ENCODE measurements around the gene NOL3. TPM values are rescaled to one million over a fixed set of nuclear protein-coding genes. Genes with fewer than 3 reads are reported as not detected.
A peak's percentile ranks its signal among the peaks of the same experiment; 100 is the strongest.

Gene NOL3
- total RNA-seq, 4 donors from 2014 or later, result 64.3 to 116 (median 90.5) TPM

DNA sequence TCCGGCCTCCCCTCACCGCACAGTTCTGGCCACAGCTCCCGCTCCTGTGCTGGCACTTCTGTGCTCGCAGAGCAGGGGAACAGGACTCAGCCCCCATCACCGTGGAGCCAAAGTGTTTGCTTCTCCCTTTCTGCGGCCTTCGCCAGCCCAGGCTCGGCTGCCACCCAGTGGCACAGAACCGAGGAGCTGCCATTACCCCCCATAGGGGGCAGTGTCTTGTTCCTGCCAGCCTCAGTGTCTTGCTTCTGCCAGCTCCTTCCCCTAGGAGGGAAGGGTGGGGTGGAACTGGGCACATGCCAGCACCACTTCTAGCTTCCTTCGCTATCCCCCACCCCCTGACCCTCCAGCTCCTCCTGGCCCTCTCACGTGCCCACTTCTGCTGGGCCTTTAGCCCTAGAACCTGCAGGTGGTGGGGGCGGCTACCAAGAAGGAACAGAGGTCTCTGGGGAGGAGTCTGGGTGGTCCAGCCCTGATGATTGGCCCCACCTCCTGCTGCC, 27.9 kb downstream of the NOL3 start:
- no peaks in the 10 kb centered on the region for H3K27me3 ChIP-seq
- H3K9me3 ChIP-seq, result no peaks in the 10 kb centered on the region
- TF ChIP-seq POLR2A (IDR thresholded peaks at IDR 0.05), result no peak
- TF ChIP-seq, protein P1, sequence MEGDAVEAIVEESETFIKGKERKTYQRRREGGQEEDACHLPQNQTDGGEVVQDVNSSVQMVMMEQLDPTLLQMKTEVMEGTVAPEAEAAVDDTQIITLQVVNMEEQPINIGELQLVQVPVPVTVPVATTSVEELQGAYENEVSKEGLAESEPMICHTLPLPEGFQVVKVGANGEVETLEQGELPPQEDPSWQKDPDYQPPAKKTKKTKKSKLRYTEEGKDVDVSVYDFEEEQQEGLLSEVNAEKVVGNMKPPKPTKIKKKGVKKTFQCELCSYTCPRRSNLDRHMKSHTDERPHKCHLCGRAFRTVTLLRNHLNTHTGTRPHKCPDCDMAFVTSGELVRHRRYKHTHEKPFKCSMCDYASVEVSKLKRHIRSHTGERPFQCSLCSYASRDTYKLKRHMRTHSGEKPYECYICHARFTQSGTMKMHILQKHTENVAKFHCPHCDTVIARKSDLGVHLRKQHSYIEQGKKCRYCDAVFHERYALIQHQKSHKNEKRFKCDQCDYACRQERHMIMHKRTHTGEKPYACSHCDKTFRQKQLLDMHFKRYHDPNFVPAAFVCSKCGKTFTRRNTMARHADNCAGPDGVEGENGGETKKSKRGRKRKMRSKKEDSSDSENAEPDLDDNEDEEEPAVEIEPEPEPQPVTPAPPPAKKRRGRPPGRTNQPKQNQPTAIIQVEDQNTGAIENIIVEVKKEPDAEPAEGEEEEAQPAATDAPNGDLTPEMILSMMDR (IDR thresholded peaks at IDR 0.05), result peak in 1 of 2 donors; percentile 74
- no peak for TF ChIP-seq POLR2AphosphoS5 (IDR thresholded peaks at IDR 0.05)
- no peak for TF ChIP-seq EP300 (IDR thresholded peaks at IDR 0.05)
- H3K4me3 ChIP-seq, result peak overlapping the region; percentile 59
- DNase-seq (ENCODE audit: low spot score in 2 of 2), result no peak
- H3K36me3 ChIP-seq, result peaks cover 66% of the 10 kb centered on the region
- H3K4me1 ChIP-seq, result peaks cover 43% of the 10 kb centered on the region
- 51% methylated on average over 7 of the region's 12 CpGs for WGBS
- peak overlapping the region; percentile 82 for H3K27ac ChIP-seq

- Histone ChIP-seq H3K36me3 (peaks cover 71% of the 10 kb centered on the region), H3K4me3 (peak within 1 kb of the TSS; percentile 59), H3K4me1 (peaks cover 34% of the 10 kb centered on the region), H3K9me3 (no peaks in the 10 kb centered on the region), H3K27me3 (no peaks in the 10 kb centered on the region), H3K27ac (peak within 1 kb of the TSS; percentile 82)
- TF ChIP-seq POLR2A (IDR thresholded peaks at IDR 0.05), result no peak
- TF ChIP-seq, protein P1 (IDR thresholded peaks at IDR 0.05), result peak in 1 of 2 donors; percentile 58
- WGBS, result 30% methylated on average over 20 of the region's 61 CpGs
- DNase-seq (ENCODE audit: low spot score in 2 of 2), result no peak
Observed at GRCh38 chr16:67199011-67199807, 28.9 kb downstream of the NOL3 start, which contains the start of gene ELMO3. ELMO3 (plus strand) TSS chr16:67199131; CDS start chr16:67199327, 196 bp downstream.

DNA sequence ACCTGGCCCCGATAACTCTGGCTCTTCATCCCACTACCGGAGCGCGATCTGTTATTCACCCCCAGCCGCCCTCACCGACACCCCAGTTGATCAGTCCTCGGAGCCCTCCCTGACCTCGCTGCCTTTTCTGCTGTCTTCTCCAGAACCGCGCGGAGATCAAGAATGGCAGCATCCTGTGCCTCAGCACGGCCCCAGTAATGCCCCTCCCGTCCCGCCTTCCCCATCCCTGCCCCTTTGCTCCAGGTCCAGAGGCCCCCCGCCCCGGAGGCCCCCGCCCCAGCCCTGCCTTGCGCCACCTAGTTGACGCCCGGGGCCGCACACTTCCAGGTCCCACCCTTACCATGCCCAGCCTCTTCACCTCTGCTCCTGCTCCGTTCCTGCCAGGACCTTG, 29.5 kb downstream of the NOL3 start:
- 28% methylated on average over 21 of the region's 22 CpGs for WGBS
- Histone ChIP-seq H3K27me3 (no peaks in the 10 kb centered on the region), H3K4me1 (peaks cover 32% of the 10 kb centered on the region), H3K9me3 (no peaks in the 10 kb centered on the region), H3K4me3 (peak overlapping the region; percentile 59), H3K36me3 (peaks cover 65% of the 10 kb centered on the region), H3K27ac (no peak overlapping the region)
- no peak for DNase-seq (ENCODE audit: low spot score in 2 of 2)
- TF ChIP-seq, protein P1 (IDR thresholded peaks at IDR 0.05), result peak in 1 of 2 donors; percentile 5
- TF ChIP-seq EP300 (IDR thresholded peaks at IDR 0.05), result no peak

DNA sequence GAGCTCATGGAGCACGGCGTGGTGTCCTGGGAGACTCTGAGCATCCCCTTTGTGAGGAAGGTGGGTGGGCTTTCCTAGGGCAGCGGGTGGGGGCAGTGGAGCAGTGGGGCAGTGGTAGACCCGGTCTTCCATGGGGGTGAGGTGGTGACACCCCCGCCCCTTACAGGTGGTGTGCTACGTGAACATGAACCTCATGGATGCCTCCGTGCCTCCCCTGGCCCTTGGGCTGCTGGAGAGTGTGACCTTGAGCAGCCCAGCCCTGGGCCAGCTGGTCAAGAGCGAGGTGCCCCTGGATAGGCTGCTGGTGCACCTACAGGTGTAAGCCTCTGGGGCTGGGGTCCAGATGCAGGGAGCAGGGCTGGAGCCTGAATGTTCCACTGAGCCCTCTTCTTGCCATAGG, 30.2 kb downstream of the NOL3 start:
- Histone ChIP-seq H3K27ac (no peak overlapping the region), H3K4me3 (no peak overlapping the region), H3K36me3 (peaks cover 58% of the 10 kb centered on the region), H3K4me1 (peaks cover 32% of the 10 kb centered on the region), H3K27me3 (no peaks in the 10 kb centered on the region), H3K9me3 (no peaks in the 10 kb centered on the region)
- TF ChIP-seq POLR2AphosphoS5 (IDR thresholded peaks at IDR 0.05) (no peak), POLR2A (IDR thresholded peaks at IDR 0.05) (no peak), EP300 (IDR thresholded peaks at IDR 0.05) (no peak)
- TF ChIP-seq, protein P1 (IDR thresholded peaks at IDR 0.05), result no peak
- DNase-seq (ENCODE audit: low spot score in 2 of 2), result no peak
- WGBS, result 93% methylated on average over 6 of the region's 8 CpGs

All from suprapubic skin (tissue), 4 donors.